IPS-18c (cell line): ENCODE measurements around the gene NRAS.

Experiments
- H3K4me3 ChIP-seq: 2 replicates; pipeline ENCODE4 v1.7.0; 2013; ENCODE audit warnings: low read depth, mild to moderate bottlenecking, low read length, moderate library complexity; ENCODE audit not compliant: insufficient read depth
- H3K9me3 ChIP-seq: one replicate; pipeline ENCODE4 v1.6.1; 2013; ENCODE audit warnings: mild to moderate bottlenecking, low read length, moderate library complexity; ENCODE audit not compliant: control insufficient read depth, insufficient read depth

The NRAS gene

GRCh38 chr1:114737314-114737849, 20.8 kb upstream of the NRAS start:
- no peak overlapping the region for H3K4me3 ChIP-seq
- no peaks in the 10 kb centered on the region for H3K9me3 ChIP-seq

GRCh38 chr1:114735479-114735878, 18.9 kb upstream of the NRAS start:
- Histone ChIP-seq H3K9me3 (no peaks in the 10 kb centered on the region), H3K4me3 (no peak overlapping the region)

- H3K4me3 ChIP-seq = no peak overlapping the region
- no peaks in the 10 kb centered on the region for H3K9me3 ChIP-seq
Observed at GRCh38 chr1:114729782-114730181, 13.2 kb upstream of the NRAS start.

GRCh38 chr1:114728553-114728952, 12.0 kb upstream of the NRAS start:
- Histone ChIP-seq H3K9me3 (no peaks in the 10 kb centered on the region), H3K4me3 (no peak overlapping the region)

- Histone ChIP-seq H3K4me3 (no peak overlapping the region), H3K9me3 (no peaks in the 10 kb centered on the region)
Observed at GRCh38 chr1:114725230-114725629, 8.7 kb upstream of the NRAS start.

- Histone ChIP-seq H3K4me3 (no peak overlapping the region), H3K9me3 (no peaks in the 10 kb centered on the region)
Observed at GRCh38 chr1:114723915-114724314, 7.3 kb upstream of the NRAS start.

- Histone ChIP-seq H3K9me3 (no peaks in the 10 kb centered on the region), H3K4me3 (no peak overlapping the region)
Observed at GRCh38 chr1:114723457-114723856, 6.9 kb upstream of the NRAS start.

GRCh38 chr1:114720492-114720891, 3.9 kb upstream of the NRAS start:
- no peaks in the 10 kb centered on the region for H3K9me3 ChIP-seq
- no peak overlapping the region for H3K4me3 ChIP-seq

GRCh38 chr1:114719424-114719787, 2.8 kb upstream of the NRAS start:
- Histone ChIP-seq H3K9me3 (no peaks in the 10 kb centered on the region), H3K4me3 (no peak overlapping the region)

- H3K4me3 ChIP-seq = no peak overlapping the region
- no peaks in the 10 kb centered on the region for H3K9me3 ChIP-seq
Observed at GRCh38 chr1:114718661-114719423, 2.3 kb upstream of the NRAS start.

- H3K9me3 ChIP-seq = no peaks in the 10 kb centered on the region
- H3K4me3 ChIP-seq = peak overlapping the region; percentile 80
Observed at GRCh38 chr1:114715952-114716303, 643 bp downstream of the NRAS start.

GRCh38 chr1:114712977-114713376, 3.6 kb downstream of the NRAS start:
- Histone ChIP-seq H3K9me3 (no peaks in the 10 kb centered on the region), H3K4me3 (no peak overlapping the region)

GRCh38 chr1:114710360-114710759, 6.2 kb downstream of the NRAS start:
- H3K4me3 ChIP-seq = no peak overlapping the region

GRCh38 chr1:114707604-114708003, 9.0 kb downstream of the NRAS start:
- H3K4me3 ChIP-seq = no peak overlapping the region

More at GRCh38 chr1:114710360-114710759, 6.2 kb downstream of the NRAS start:
- H3K9me3 ChIP-seq = no peaks in the 10 kb centered on the region

GRCh38 chr1:114703242-114703641, 13.3 kb downstream of the NRAS start:
- H3K4me3 ChIP-seq = no peak overlapping the region
- no peaks in the 10 kb centered on the region for H3K9me3 ChIP-seq

More at GRCh38 chr1:114707604-114708003, 9.0 kb downstream of the NRAS start:
- no peaks in the 10 kb centered on the region for H3K9me3 ChIP-seq

GRCh38 chr1:114702737-114703136, 13.8 kb downstream of the NRAS start:
- Histone ChIP-seq H3K9me3 (no peaks in the 10 kb centered on the region), H3K4me3 (no peak overlapping the region)

GRCh38 chr1:114701931-114702330, 14.6 kb downstream of the NRAS start:
- no peak overlapping the region for H3K4me3 ChIP-seq

GRCh38 chr1:114700036-114700600, 16.5 kb downstream of the NRAS start:
- H3K9me3 ChIP-seq = no peaks in the 10 kb centered on the region
- no peak overlapping the region for H3K4me3 ChIP-seq

More at GRCh38 chr1:114701931-114702330, 14.6 kb downstream of the NRAS start:
- no peaks in the 10 kb centered on the region for H3K9me3 ChIP-seq
